LNCaP clone FGC (cell line): ENCODE data around the gene FBLN2.

Source experiments
- DNase-seq: peaks from one replicate; pipeline ENCODE4 v3.0.0-alpha.2; 2011; ENCODE audit warnings: low read depth
- H3K4me3 ChIP-seq: 2 replicates; pipeline ENCODE4 v1.5.1; 2011; ENCODE audit warnings: mild to moderate bottlenecking, low read depth, low read length, control low read depth
- CTCF ChIP-seq: IDR thresholded peaks from 2 replicates; pipeline ENCODE4 v1.5.1; 2012; ENCODE audit warnings: mild to moderate bottlenecking; ENCODE audit not compliant: control insufficient read depth, insufficient read depth; ENCODE audit errors: extremely low read depth

The FBLN2 gene

GRCh38 chr3:13563911-13564310, 15.0 kb downstream of the FBLN2 start:
- no peak overlapping the region for H3K4me3 ChIP-seq
- no peak for TF ChIP-seq CTCF
- no peak for DNase-seq

GRCh38 chr3:13564751-13565560, 16.0 kb downstream of the FBLN2 start:
- DNase-seq: no peak
- no peak for TF ChIP-seq CTCF

GRCh38 chr3:13565581-13566452, 16.9 kb downstream of the FBLN2 start:
- no peak for DNase-seq
- no peak for TF ChIP-seq CTCF
- no peak overlapping the region for H3K4me3 ChIP-seq

More at GRCh38 chr3:13564751-13565560, 16.0 kb downstream of the FBLN2 start:
- H3K4me3 ChIP-seq: no peak overlapping the region

DNA sequence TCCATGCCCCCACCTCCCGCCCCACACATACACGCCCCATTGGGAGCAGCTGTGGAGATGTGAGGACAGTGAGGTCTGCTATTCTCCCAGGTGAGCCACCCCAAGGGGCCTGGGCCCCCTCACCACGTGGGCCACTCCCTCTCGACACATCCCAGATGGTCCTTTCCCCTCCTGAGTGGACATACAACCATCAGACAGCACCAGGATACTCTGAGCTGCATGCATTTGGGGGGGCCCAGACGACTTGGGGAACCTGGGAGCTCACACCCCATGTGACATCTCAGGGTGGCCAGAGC, 17.5 kb downstream of the FBLN2 start:
- TF ChIP-seq CTCF: no peak
- no peak for DNase-seq
- H3K4me3 ChIP-seq: no peak overlapping the region

DNA sequence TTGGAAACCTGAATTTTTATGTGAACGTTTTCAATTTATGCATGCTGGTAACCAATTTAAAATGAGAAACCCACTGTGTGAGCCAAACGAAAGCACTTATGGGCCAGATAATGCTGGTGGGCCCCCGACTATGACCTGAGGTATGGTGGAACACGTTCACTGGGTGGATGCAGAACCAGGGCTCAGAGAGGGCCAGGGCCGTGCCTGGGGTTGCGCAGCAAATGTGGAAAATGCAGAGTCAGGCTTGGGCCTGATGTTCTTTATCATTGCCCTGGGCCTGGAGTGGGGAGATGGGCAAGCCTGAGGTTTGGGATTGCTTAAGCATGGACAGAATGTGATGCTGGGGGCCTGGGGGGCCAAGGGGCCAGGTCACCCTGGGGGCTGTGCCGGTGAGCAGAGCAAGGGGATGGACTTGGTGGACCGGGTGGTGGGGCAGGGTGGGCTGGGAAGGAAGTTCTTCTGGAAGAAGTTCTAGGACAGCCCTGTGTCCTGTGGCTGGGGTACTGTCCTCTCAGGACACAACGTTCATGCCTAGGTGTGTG, 17.9 kb downstream of the FBLN2 start:
- no peak for DNase-seq
- no peak for TF ChIP-seq CTCF
- H3K4me3 ChIP-seq: no peak overlapping the region

DNA sequence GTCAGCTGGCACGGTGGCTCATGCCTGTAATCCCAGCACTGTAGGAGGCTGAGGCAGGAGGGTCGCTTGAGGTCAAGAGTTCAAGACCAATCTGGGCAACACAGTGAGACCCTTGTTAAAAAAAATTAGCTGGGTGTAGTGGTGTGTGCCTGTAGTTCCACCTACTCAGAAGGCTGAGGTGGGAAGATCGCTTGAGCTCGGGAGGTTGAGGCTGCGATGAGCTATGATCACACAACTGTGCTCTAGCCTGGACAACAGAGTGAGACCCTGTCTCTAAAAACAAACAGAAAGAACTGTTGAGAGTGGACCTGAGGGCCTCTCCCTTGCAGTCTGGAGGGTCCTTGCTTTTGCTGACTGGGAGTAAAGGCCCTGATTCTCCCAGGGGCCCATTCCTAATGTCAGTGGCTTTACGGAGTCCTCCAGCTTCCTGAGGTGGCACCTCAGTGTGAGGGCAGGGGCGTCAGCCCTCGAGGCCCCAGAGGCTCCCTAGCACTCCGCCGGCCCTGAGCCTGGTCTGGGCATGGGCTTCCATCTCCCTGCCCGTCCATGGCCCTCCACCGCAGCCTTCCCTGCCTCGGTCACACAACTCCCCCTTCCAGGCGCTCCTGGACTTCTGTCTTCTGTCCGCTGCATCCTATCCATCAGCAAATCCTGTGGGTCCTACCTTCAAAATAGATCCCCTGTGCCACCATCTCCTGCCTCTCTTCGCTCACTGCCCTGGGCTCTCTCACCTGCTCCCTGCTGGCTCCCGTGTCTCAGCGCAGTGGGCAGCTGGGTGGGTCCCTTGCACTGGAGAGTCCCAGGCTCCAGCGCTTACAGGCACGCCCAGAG, 19.0 kb downstream of the FBLN2 start:
- no peak for DNase-seq
- no peak overlapping the region for H3K4me3 ChIP-seq
- TF ChIP-seq CTCF: no peak
